B cell (primary cell): ENCODE measurements around the gene FITM1. TPM values are rescaled to one million over a fixed set of nuclear protein-coding genes. Genes with fewer than 3 reads are reported as not detected.

Source experiments
- ATAC-seq: fragments of 200-7000 bp; cut with Tn5 transposase; one replicate; pipeline ENCODE4 v1.10.0; 2021; ENCODE audit warnings: low read depth, mild to moderate bottlenecking, moderate number of reproducible peaks, moderate library complexity
- CTCF ChIA-PET: fragments of 350-600 bp; sonication (Branson Sonifier 250); formaldehyde crosslinking; loops from one replicate; lab custom pipeline; 2021; ENCODE audit warnings: antibody characterized with exemption, inconsistent platforms; lab: Charles Lee
- POLR2A ChIA-PET: fragments of 350-600 bp; sonication (Branson Sonifier 250); formaldehyde crosslinking; loops from one replicate; lab custom pipeline; 2021; ENCODE audit warnings: antibody characterized with exemption; lab: Charles Lee
- DNase-seq: peaks from one replicate; pipeline ENCODE4 v3.0.0; 2013
- H2AFZ ChIP-seq: 2 replicates; pipeline ENCODE4 v1.6.1; 2012; ENCODE audit warnings: mild to moderate bottlenecking, low read depth, low read length; ENCODE audit not compliant: insufficient read depth, poor library complexity, severe bottlenecking
- H3K27ac ChIP-seq, 2 donors: 1 replicate in 1 of 2; 2 replicates in 1 of 2; pipeline ENCODE4 v1.5.1; 2012 to 2013; ENCODE audit warnings: low read length in 2 of 2, mild to moderate bottlenecking in 2 of 2, moderate library complexity in 1 of 2
- H3K27me3 ChIP-seq, 4 experiments: fragments of 200-600 bp in 1 of 4; sonication (generic) in 1 of 4; replicated peaks in 1 of 4; 1 replicate in 2 of 4; 2 replicates in 2 of 4; pipeline versions ENCODE4 v1.6.1 to v1.7.0; 2013 to 2016; ENCODE audit warnings: low read length in 3 of 4, mild to moderate bottlenecking in 2 of 4, mixed read lengths in 1 of 4, moderate library complexity in 1 of 4; ENCODE audit not compliant: insufficient read depth in 4 of 4, control insufficient read depth in 3 of 4; ENCODE audit errors: control extremely low read depth in 1 of 4
- H3K36me3 ChIP-seq, 2 experiments: replicated peaks in 1 of 2; 1 replicate in 1 of 2; 2 replicates in 1 of 2; pipeline versions ENCODE4 v1.6.1 to v1.7.1; 2013; ENCODE audit warnings: low read length in 1 of 2; ENCODE audit not compliant: insufficient read depth in 2 of 2, control insufficient read depth in 1 of 2; ENCODE audit errors: control extremely low read depth in 1 of 2, extremely low read depth in 1 of 2
- H3K4me1 ChIP-seq, 2 donors: fragments of 200-600 bp in 1 of 2; sonication (generic) in 1 of 2; 1 replicate in 1 of 2; 2 replicates in 1 of 2; pipeline versions ENCODE4 v1.5.1 to v1.6.1; 2013 to 2017; ENCODE audit warnings: low read length in 2 of 2; ENCODE audit not compliant: control insufficient read depth in 2 of 2, insufficient read depth in 2 of 2
- H3K4me2 ChIP-seq: replicated peaks from 2 replicates; pipeline ENCODE3; 2012; ENCODE audit warnings: mild to moderate bottlenecking, low read depth, low read length; ENCODE audit not compliant: poor library complexity, severe bottlenecking
- H3K4me3 ChIP-seq, 5 experiments: fragments of 200-600 bp in 1 of 5; sonication (generic) in 1 of 5; 1 replicate in 3 of 5; 2 replicates in 2 of 5; pipeline versions ENCODE4 v1.5.1 to v1.7.0; 2011 to 2016; ENCODE audit warnings: low read length in 4 of 5, mild to moderate bottlenecking in 4 of 5, low read depth in 2 of 5, control low read depth in 1 of 5, moderate library complexity in 1 of 5; ENCODE audit not compliant: insufficient read depth in 1 of 5; ENCODE audit errors: control extremely low read depth in 1 of 5, extremely low read depth in 1 of 5
- H3K79me2 ChIP-seq: fragments of 200-600 bp; sonication (generic); one replicate; pipeline ENCODE4 v1.6.0; 2016; ENCODE audit warnings: low read length; ENCODE audit not compliant: control insufficient read depth, insufficient read depth
- H3K9ac ChIP-seq: fragments of 200-600 bp; sonication (generic); 2 replicates; pipeline ENCODE4 v1.6.1; 2017; ENCODE audit warnings: mild to moderate bottlenecking, low read length, moderate library complexity
- H3K9me3 ChIP-seq, 3 donors: one replicate each; pipeline versions ENCODE4 v1.6.1 to v1.7.1; 2013; ENCODE audit warnings: low read length in 2 of 3; ENCODE audit not compliant: control insufficient read depth in 2 of 3, insufficient read depth in 1 of 3; ENCODE audit errors: control extremely low read depth in 1 of 3
- H4K20me1 ChIP-seq: 2 replicates; pipeline ENCODE4 v1.6.0; 2012; ENCODE audit warnings: mild to moderate bottlenecking, low read length; ENCODE audit not compliant: insufficient read depth, control insufficient read depth, poor library complexity, severe bottlenecking
- H3K27ac Mint-ChIP-seq: one replicate; pipeline ENCODE4 v1.8.0; 2021; ENCODE audit warnings: mixed read lengths
- H3K27me3 Mint-ChIP-seq: one replicate; pipeline ENCODE4 v1.8.0; 2021; ENCODE audit warnings: mixed read lengths
- H3K4me1 Mint-ChIP-seq: one replicate; pipeline ENCODE4 v1.8.0; 2021; ENCODE audit warnings: mixed read lengths
- H3K4me3 Mint-ChIP-seq: one replicate; pipeline ENCODE4 v1.8.0; 2021; ENCODE audit warnings: mixed read lengths
- H3K9me3 Mint-ChIP-seq: one replicate; pipeline ENCODE4 v1.8.0; 2022; ENCODE audit warnings: mixed read lengths; ENCODE audit not compliant: insufficient read depth
- CTCF ChIP-seq: fragments of 200-600 bp; IDR thresholded peaks from one replicate; pipeline ENCODE4 v1.8.0; 2022; ENCODE audit warnings: antibody characterized with exemption, mild to moderate bottlenecking
- EZH2 ChIP-seq: IDR thresholded peaks from 2 replicates; pipeline ENCODE4 v1.6.1; 2012; ENCODE audit warnings: borderline replicate concordance, low read depth, mild to moderate bottlenecking, moderate library complexity, low read length; ENCODE audit not compliant: insufficient read depth, poor library complexity, severe bottlenecking
- WGBS: methylation state at CpG from one replicate; pipeline ENCODE4 v1.1.5; 2013; ENCODE audit warnings: missing lambda C conversion rate; ENCODE audit not compliant: insufficient coverage; 5-methylcytosine and 5-hydroxymethylcytosine counted together
- intact Hi-C: fragments of 100-400 bp; cut with micrococcal nuclease; formaldehyde crosslinking; loops from one replicate; pipeline ENCODE4 v1.10.0; 2022
- polyA plus RNA-seq: library from polyadenylated mRNA; depleted of rRNA; stranded (reverse); fragments of >200 nt; gene quantifications from 2 replicates; pipeline ENCODE4 v1.2.3, GENCODE V29; 2012
- total RNA-seq, 2 donors: library from RNA; stranded (reverse); fragments of 120-200 nt in 1 of 2; gene quantifications; 1 replicate in 1 of 2; 2 replicates in 1 of 2; pipeline versions ENCODE4 v1.2.3 to v1.2.4, GENCODE V29; 2013 to 2022

The FITM1 gene
- total and polyA plus RNA-seq, 2 donors (not counting 1 experiment from before 2014, with no cell fraction given), result 2.6 to 3.3 TPM

- WGBS, result 95% methylated on average over 11 of the region's 13 CpGs
- no peak for ATAC-seq
- intact Hi-C loops, result no loop called here
- Mint-ChIP-seq H3K9me3 (no peaks in the 10 kb centered on the region), H3K4me3 (peak overlapping the region; percentile 65), H3K4me1 (peaks cover 58% of the 10 kb centered on the region), H3K27me3 (no peaks in the 10 kb centered on the region), H3K27ac (peak overlapping the region; percentile 47)
- Histone ChIP-seq H3K79me2 (peaks cover 62% of the 10 kb centered on the region), H3K4me1 (peaks cover 27 to 41% of the 10 kb centered on the region in 2 donors), H4K20me1 (peaks cover 16% of the 10 kb centered on the region), H3K27ac (no peak overlapping the region), H3K27me3 (no peaks in the 10 kb centered on the region), H3K9ac (no peak overlapping the region), H3K4me2 (no peak overlapping the region), H3K9me3 (no peaks in the 10 kb centered on the region), H3K36me3 (peaks cover 0 to 34% of the 10 kb centered on the region in 2 experiments), H2AFZ (no peak overlapping the region), H3K4me3 (no peak overlapping the region)
- ChIA-PET POLR2A (interaction anchor here (0.6 to 1.0 kb wide), 3 partner anchors 8 to 55 kb away, joined by 3 to 4 read pairs (median 3); partner anchors contain the start of genes DCAF11, NRL and PSME2), CTCF (interaction anchor here (0.7 to 4.6 kb wide), 5 partner anchors 14 to 195 kb away, joined by 3 to 43 read pairs (median 9); partner anchors contain the start of genes DCAF11, IRF9 and NRL)
- no peak for DNase-seq
- TF ChIP-seq EZH2 (no peak), CTCF (no peak)
Observed at GRCh38 chr14:24138396-24139271, 8.2 kb downstream of the FITM1 start.
